ENCODE measurements around the gene ST3GAL4. TPM values are rescaled to one million over a fixed set of nuclear protein-coding genes. Genes with fewer than 3 reads are reported as not detected.

ST3GAL4 gene
- total RNA-seq, 1 donor from 2014 or later: 8.8 TPM

GRCh38 chr11:126335463-126335760 lies 20.1 kb upstream of the ST3GAL4 start:
- no peaks in the 10 kb centered on the region for H3K27me3 Mint-ChIP-seq
- H3K4me3 Mint-ChIP-seq (ENCODE audit: low read depth): no peak overlapping the region
- TF ChIP-seq CTCF (IDR thresholded peaks at IDR 0.05; ENCODE audit: unreplicated experiment): no peak
- no peak overlapping the region for H3K27ac Mint-ChIP-seq
- H3K4me1 Mint-ChIP-seq (ENCODE audit: low read depth): peaks cover 12% of the 10 kb centered on the region
- H3K9me3 Mint-ChIP-seq (ENCODE audit: low read depth): no peaks in the 10 kb centered on the region
- no peak for DNase-seq (ENCODE audit: low spot score, unreplicated experiment)
- H3K36me3 Mint-ChIP-seq (ENCODE audit: insufficient read depth): peaks cover 6% of the 10 kb centered on the region

GRCh38 chr11:126336138-126336541 lies 19.3 kb upstream of the ST3GAL4 start:
- DNase-seq (ENCODE audit: low spot score, unreplicated experiment): no peak
- Mint-ChIP-seq H3K36me3 (ENCODE audit: insufficient read depth) (peaks cover 7% of the 10 kb centered on the region), H3K27ac (peak overlapping the region; percentile 42), H3K9me3 (ENCODE audit: low read depth) (no peaks in the 10 kb centered on the region), H3K4me1 (ENCODE audit: low read depth) (peaks cover 12% of the 10 kb centered on the region), H3K27me3 (no peaks in the 10 kb centered on the region), H3K4me3 (ENCODE audit: low read depth) (no peak overlapping the region)
- TF ChIP-seq CTCF (IDR thresholded peaks at IDR 0.05; ENCODE audit: unreplicated experiment): no peak

- H3K4me1 Mint-ChIP-seq (ENCODE audit: low read depth): peaks cover 12% of the 10 kb centered on the region
- TF ChIP-seq CTCF (IDR thresholded peaks at IDR 0.05; ENCODE audit: unreplicated experiment): no peak
- no peaks in the 10 kb centered on the region for H3K9me3 Mint-ChIP-seq (ENCODE audit: low read depth)
- no peak for DNase-seq (ENCODE audit: low spot score, unreplicated experiment)
- no peaks in the 10 kb centered on the region for H3K27me3 Mint-ChIP-seq
- H3K36me3 Mint-ChIP-seq (ENCODE audit: insufficient read depth): peaks cover 9% of the 10 kb centered on the region
- H3K4me3 Mint-ChIP-seq (ENCODE audit: low read depth): no peak overlapping the region
- H3K27ac Mint-ChIP-seq: peak overlapping the region; percentile 42
These were observed 18.8 kb upstream of the ST3GAL4 start for GRCh38 chr11:126336671-126337101.

- no peak overlapping the region for H3K27ac Mint-ChIP-seq
- TF ChIP-seq CTCF (IDR thresholded peaks at IDR 0.05; ENCODE audit: unreplicated experiment): no peak
- DNase-seq (ENCODE audit: low spot score, unreplicated experiment): no peak
- no peaks in the 10 kb centered on the region for H3K27me3 Mint-ChIP-seq
- no peaks in the 10 kb centered on the region for H3K9me3 Mint-ChIP-seq (ENCODE audit: low read depth)
- peaks cover 10% of the 10 kb centered on the region for H3K36me3 Mint-ChIP-seq (ENCODE audit: insufficient read depth)
- peaks cover 12% of the 10 kb centered on the region for H3K4me1 Mint-ChIP-seq (ENCODE audit: low read depth)
- no peak overlapping the region for H3K4me3 Mint-ChIP-seq (ENCODE audit: low read depth)
These were observed 18.4 kb upstream of the ST3GAL4 start for GRCh38 chr11:126337126-126337473.

GRCh38 chr11:126337474-126338241 lies 17.8 kb upstream of the ST3GAL4 start:
- Mint-ChIP-seq H3K27me3 (no peaks in the 10 kb centered on the region), H3K27ac (no peak overlapping the region), H3K4me1 (ENCODE audit: low read depth) (peaks cover 12% of the 10 kb centered on the region), H3K9me3 (ENCODE audit: low read depth) (no peaks in the 10 kb centered on the region), H3K36me3 (ENCODE audit: insufficient read depth) (peaks cover 9% of the 10 kb centered on the region), H3K4me3 (ENCODE audit: low read depth) (no peak overlapping the region)
- DNase-seq (ENCODE audit: low spot score, unreplicated experiment): no peak
- no peak for TF ChIP-seq CTCF (IDR thresholded peaks at IDR 0.05; ENCODE audit: unreplicated experiment)
